OCI-LY1 (cell line): ENCODE results near the gene CEP57.
"Not testable (repeated sequence)": the region's sequence is repeated elsewhere in the genome, so short reads cannot be mapped to it uniquely, and the experiment has no call there.

Experiments
- H2AFZ ChIP-seq: fragments of 200-600 bp; sonication (generic), shearing (Covaris generic); 2 replicates; pipeline ENCODE4 v1.6.0; 2014; ENCODE audit warnings: antibody characterized with exemption, mild to moderate bottlenecking, low read length
- H3F3A ChIP-seq: fragments of 200-600 bp; sonication (generic), shearing (Covaris generic); 2 replicates; pipeline ENCODE4 v1.6.0; 2014; ENCODE audit warnings: mild to moderate bottlenecking, antibody characterized with exemption, low read length, moderate library complexity; ENCODE audit not compliant: insufficient read depth
- H3K27ac ChIP-seq: fragments of 200-600 bp; sonication (generic); 2 replicates; pipeline ENCODE4 v1.5.1; 2014; ENCODE audit warnings: low read length, mixed run types, mild to moderate bottlenecking, low read depth; ENCODE audit not compliant: poor library complexity, severe bottlenecking
- H3K27me3 ChIP-seq: fragments of 200-600 bp; sonication (generic); 2 replicates; pipeline ENCODE4 v1.6.0; 2014; ENCODE audit warnings: antibody characterized with exemption, mild to moderate bottlenecking, low read length, moderate library complexity; ENCODE audit not compliant: insufficient read depth
- H3K36me3 ChIP-seq: fragments of 200-600 bp; sonication (generic); 2 replicates; pipeline ENCODE4 v1.6.1; 2014; ENCODE audit warnings: mild to moderate bottlenecking, antibody characterized with exemption, low read length, moderate library complexity, mixed read lengths; ENCODE audit not compliant: insufficient read depth
- H3K4me1 ChIP-seq: fragments of 200-600 bp; sonication (generic); 2 replicates; pipeline ENCODE4 v1.5.1; 2014; ENCODE audit warnings: mild to moderate bottlenecking, low read length, moderate library complexity; ENCODE audit not compliant: insufficient read depth, severe bottlenecking
- H3K4me2 ChIP-seq: fragments of 200-600 bp; sonication (generic), shearing (Covaris generic); 2 replicates; pipeline ENCODE4 v1.6.1; 2014; ENCODE audit warnings: low read length
- H3K4me3 ChIP-seq: fragments of 200-600 bp; sonication (generic); 2 replicates; pipeline ENCODE4 v1.5.1; 2014; ENCODE audit warnings: low read length, low read depth, mild to moderate bottlenecking, mixed read lengths; ENCODE audit not compliant: poor library complexity, severe bottlenecking
- H3K79me2 ChIP-seq: fragments of 200-600 bp; shearing (Covaris generic); 2 replicates; pipeline ENCODE4 v1.6.1; 2016; ENCODE audit warnings: mixed run types, low read length, mixed read lengths; ENCODE audit not compliant: insufficient read depth
- H3K9ac ChIP-seq: fragments of 200-600 bp; sonication (generic), shearing (Covaris generic); 2 replicates; pipeline ENCODE4 v1.6.1; 2014; ENCODE audit warnings: mild to moderate bottlenecking, low read length, mixed read lengths
- H3K9me2 ChIP-seq: fragments of 200-600 bp; sonication (generic), shearing (Covaris generic); 2 replicates; pipeline ENCODE4 v1.6.1; 2014; ENCODE audit warnings: low read depth, mild to moderate bottlenecking, low read length, mixed read lengths
- H3K9me3 ChIP-seq: fragments of 200-600 bp; shearing (Covaris generic); 2 replicates; pipeline ENCODE4 v1.6.1; 2014; ENCODE audit warnings: low read length, mixed read lengths
- H4K20me1 ChIP-seq: fragments of 200-600 bp; sonication (generic), shearing (Covaris generic); 2 replicates; pipeline ENCODE4 v1.6.0; 2016; ENCODE audit warnings: mild to moderate bottlenecking, low read length; ENCODE audit not compliant: insufficient read depth
- EZH2 ChIP-seq: fragments of 200-600 bp; sonication (generic), shearing (Covaris generic); IDR thresholded peaks from 2 replicates; pipeline ENCODE4 v1.8.0; 2017; ENCODE audit warnings: borderline replicate concordance, mixed run types, mild to moderate bottlenecking, antibody characterized with exemption, low read length, moderate library complexity, mixed read lengths
- TF ChIP-seq, protein P1 (sequence below): fragments of 200-600 bp; sonication (generic), shearing (Covaris generic); IDR thresholded peaks from 2 replicates; pipeline ENCODE4 v1.5.1; 2017; ENCODE audit warnings: mild to moderate bottlenecking, antibody characterized with exemption, low read length, moderate library complexity, mixed read lengths

CEP57 gene

DNA sequence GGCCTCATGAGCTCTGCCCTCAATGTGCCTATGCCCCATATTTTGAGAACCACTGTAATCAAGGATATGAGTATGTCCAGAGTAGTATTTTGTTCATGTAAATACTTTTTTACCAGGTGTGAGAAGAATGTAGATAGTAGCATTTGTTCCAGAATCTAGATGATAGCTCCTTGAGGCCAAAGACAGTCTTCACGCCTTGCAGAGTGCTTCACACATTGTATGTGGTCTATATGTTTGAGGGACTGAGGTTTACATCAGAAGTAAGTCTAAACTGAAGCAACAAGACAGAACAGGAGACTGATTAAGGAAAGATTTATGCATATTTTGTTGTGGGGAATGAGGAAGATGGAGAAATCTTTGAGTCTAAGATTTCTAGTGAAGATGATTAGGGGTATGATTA, 12.5 kb downstream of the CEP57 start:
- Histone ChIP-seq H3K79me2 (peaks cover under 1% of the 10 kb centered on the region; the same call in 1 of the 2 replicates), H3K4me2 (no peak overlapping the region), H3K4me1 (no peaks in the 10 kb centered on the region), H3K27ac (no peak overlapping the region), H2AFZ (no peak overlapping the region), H3K9ac (no peak overlapping the region), H3K4me3 (no peak overlapping the region), H3F3A (no peaks in the 10 kb centered on the region), H4K20me1 (no peaks in the 10 kb centered on the region), H3K27me3 (no peaks in the 10 kb centered on the region), H3K9me2 (no peaks in the 10 kb centered on the region), H3K36me3 (peaks cover 67% of the 10 kb centered on the region), H3K9me3 (no peaks in the 10 kb centered on the region)
- TF ChIP-seq EZH2: no peak
- TF ChIP-seq, protein P1, sequence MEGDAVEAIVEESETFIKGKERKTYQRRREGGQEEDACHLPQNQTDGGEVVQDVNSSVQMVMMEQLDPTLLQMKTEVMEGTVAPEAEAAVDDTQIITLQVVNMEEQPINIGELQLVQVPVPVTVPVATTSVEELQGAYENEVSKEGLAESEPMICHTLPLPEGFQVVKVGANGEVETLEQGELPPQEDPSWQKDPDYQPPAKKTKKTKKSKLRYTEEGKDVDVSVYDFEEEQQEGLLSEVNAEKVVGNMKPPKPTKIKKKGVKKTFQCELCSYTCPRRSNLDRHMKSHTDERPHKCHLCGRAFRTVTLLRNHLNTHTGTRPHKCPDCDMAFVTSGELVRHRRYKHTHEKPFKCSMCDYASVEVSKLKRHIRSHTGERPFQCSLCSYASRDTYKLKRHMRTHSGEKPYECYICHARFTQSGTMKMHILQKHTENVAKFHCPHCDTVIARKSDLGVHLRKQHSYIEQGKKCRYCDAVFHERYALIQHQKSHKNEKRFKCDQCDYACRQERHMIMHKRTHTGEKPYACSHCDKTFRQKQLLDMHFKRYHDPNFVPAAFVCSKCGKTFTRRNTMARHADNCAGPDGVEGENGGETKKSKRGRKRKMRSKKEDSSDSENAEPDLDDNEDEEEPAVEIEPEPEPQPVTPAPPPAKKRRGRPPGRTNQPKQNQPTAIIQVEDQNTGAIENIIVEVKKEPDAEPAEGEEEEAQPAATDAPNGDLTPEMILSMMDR: no peak

DNA sequence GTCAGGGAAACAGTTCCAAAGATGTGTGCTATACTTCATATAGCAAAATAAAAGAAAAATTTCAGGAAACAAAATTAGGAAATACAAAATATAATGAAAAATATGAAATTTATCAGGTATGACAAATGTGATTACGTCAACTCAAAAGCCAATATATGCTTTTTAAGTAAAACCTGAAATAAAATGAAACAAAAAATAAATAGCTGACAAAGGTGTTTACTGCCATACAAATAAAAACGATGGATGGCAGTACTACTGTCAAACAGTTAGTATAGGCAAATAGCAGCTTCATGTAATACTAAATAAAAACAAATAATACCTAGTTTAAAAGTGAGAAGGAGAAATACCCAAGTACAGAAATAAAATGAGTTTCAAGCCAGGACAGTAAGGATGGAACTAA, 13.7 kb downstream of the CEP57 start:
- H4K20me1 ChIP-seq: no peaks in the 10 kb centered on the region
- H3K9me3 ChIP-seq: no peaks in the 10 kb centered on the region
- H3K4me3 ChIP-seq: no peak overlapping the region
- H3F3A ChIP-seq: no peaks in the 10 kb centered on the region
- H3K4me2 ChIP-seq: no peak overlapping the region
- TF ChIP-seq, protein P1: no peak
- TF ChIP-seq EZH2: no peak
- H2AFZ ChIP-seq: no peak overlapping the region
- H3K9me2 ChIP-seq: no peaks in the 10 kb centered on the region
- H3K36me3 ChIP-seq: peaks cover 65% of the 10 kb centered on the region
- H3K9ac ChIP-seq: no peak overlapping the region
- H3K79me2 ChIP-seq: no peaks in the 10 kb centered on the region
- H3K4me1 ChIP-seq: no peaks in the 10 kb centered on the region
- H3K27me3 ChIP-seq: no peaks in the 10 kb centered on the region
- H3K27ac ChIP-seq: no peak overlapping the region

GRCh38 chr11:95805869-95806268, 15.6 kb downstream of the CEP57 start:
- no peaks in the 10 kb centered on the region for H3K79me2 ChIP-seq
- no peaks in the 10 kb centered on the region for H4K20me1 ChIP-seq
- no peak overlapping the region for H3K4me3 ChIP-seq
- TF ChIP-seq, protein P1: no peak
- TF ChIP-seq EZH2: no peak
- H3K27me3 ChIP-seq: no peaks in the 10 kb centered on the region
- H3K9me3 ChIP-seq: no peaks in the 10 kb centered on the region
- H3K9ac ChIP-seq: no peak overlapping the region
- no peaks in the 10 kb centered on the region for H3F3A ChIP-seq
- no peaks in the 10 kb centered on the region for H3K9me2 ChIP-seq
- H2AFZ ChIP-seq: no peak overlapping the region
- H3K36me3 ChIP-seq: peaks cover 51% of the 10 kb centered on the region
- no peak overlapping the region for H3K4me2 ChIP-seq
- H3K4me1 ChIP-seq: no peaks in the 10 kb centered on the region
- H3K27ac ChIP-seq: no peak overlapping the region

DNA sequence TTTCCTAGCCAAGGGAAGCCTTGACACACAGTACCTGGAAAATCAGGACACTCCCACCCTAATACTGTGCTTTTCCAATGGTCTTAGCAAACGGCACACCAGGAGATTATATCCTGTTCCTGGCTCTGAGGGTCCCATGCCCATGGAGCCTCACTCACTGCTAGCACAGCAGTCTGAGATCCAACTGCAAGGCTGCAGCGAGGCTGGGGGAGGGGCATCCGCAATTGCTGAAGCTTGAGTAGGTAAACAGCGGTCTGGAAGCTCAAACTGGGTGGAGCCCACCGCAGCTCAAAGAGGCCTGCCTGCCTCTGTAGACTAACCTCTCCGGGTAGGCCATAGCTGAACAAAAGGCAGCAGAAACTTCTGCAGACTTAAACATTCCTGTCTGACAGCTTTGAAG, 16.2 kb downstream of the CEP57 start:
- not testable (repeated sequence) for H3K4me2 ChIP-seq, H3K79me2 ChIP-seq, H3K4me3 ChIP-seq, H3K9me2 ChIP-seq, H3F3A ChIP-seq, H3K4me1 ChIP-seq, H3K27ac ChIP-seq, H3K9ac ChIP-seq, H2AFZ ChIP-seq, H3K27me3 ChIP-seq, H3K9me3 ChIP-seq, H4K20me1 ChIP-seq
- peaks cover 45% of the 10 kb centered on the region for H3K36me3 ChIP-seq

- not testable (repeated sequence) for H2AFZ ChIP-seq, H3K4me2 ChIP-seq, H3K9ac ChIP-seq, H3K9me2 ChIP-seq, H3F3A ChIP-seq, H3K79me2 ChIP-seq, H3K9me3 ChIP-seq, H3K27ac ChIP-seq, H4K20me1 ChIP-seq, H3K27me3 ChIP-seq, H3K4me1 ChIP-seq, H3K4me3 ChIP-seq
- peaks cover 29% of the 10 kb centered on the region for H3K36me3 ChIP-seq
These were observed 20.8 kb downstream of the CEP57 start for GRCh38 chr11:95811052-95811451.
